Measurements from ENCODE around the gene RNF224.

RNF224 gene

GRCh38 chr9:137275588-137276472, 48.5 kb downstream of the RNF224 start:
- DNase-seq: no peak

DNA sequence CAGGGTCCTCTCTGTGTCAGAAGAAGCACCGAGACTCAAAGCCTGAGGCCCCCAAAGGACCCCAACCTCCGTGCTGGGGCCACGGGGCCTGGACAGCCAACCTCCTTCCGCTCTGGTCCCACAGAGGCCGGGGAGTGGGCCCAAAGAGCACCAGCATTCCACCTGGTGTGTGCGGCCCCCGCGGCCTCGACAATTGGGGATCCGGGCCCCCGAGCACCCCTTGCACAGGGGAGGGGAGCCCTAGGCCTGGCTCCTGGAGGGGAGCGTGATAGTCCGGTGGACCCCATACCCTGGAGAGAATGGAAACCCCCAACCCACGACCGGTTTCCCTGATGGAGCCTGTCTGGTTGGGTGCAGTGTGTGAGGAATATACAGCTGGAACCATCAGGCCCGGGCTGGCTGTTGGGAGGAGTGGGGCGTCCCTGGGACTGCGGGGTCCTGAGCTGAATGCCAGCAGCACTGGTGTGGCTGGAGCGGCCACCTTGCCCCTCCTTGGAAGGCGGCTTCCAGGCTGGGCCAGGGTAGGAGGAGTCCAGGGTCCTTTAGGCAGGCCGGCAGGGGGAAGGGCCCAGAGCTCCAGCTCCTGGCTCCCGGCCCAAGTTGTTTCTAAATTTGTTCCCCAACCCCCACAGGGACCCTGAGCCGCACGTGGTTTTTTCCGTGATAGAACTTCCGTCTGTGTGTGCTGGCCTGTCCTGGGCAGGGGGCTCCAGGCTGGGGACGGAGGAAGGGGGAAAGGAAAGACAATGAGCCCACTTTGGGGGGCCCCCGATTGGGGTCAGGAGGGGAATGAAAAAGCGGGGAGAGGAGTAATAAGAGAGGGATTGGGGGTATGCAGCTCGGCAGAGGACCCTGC, 49.4 kb downstream of the RNF224 start:
- no peak for DNase-seq

DNA sequence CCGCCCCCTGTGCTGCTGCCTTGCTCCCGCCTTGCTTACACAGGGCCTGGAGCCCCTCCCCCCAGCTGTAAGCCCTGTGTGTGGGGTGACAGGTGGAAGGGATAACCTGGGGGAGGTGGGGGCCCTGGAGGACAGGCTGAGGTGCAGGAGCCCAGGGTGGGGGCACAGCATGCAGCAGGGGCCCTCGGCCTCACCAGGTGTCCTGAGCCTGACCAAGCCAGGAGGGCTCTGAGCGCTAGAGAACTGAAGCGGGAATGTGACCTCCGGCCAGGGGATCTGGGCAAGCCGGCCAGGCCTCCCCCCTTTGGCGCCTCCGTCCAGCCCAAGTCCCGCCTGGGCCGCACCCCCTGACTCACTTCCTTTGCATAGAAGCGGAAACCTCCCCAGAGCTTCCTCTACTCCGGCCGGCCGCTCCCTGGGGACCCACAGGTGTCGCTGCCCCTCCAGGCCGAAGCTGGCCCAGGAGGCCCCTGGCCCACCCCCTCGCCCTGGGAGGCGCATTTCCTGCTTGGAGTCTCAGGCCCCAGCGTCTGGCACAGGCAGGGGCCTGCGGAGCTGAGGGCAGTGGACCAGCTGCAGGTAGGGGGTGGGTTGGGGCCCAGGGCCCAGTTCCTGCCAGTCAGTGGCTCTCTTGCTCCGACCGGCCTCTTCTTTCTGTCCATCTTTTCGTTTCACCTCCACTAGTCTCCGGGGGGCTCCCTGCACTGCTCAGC, 50.2 kb downstream of the RNF224 start, which contains the start of gene TOR4A:
Gene TOR4A (plus strand): TSS at position 398 of the 713 bp plus-strand sequence. CDS start 964 bp downstream, outside the sequence.
- no peak for DNase-seq

DNA sequence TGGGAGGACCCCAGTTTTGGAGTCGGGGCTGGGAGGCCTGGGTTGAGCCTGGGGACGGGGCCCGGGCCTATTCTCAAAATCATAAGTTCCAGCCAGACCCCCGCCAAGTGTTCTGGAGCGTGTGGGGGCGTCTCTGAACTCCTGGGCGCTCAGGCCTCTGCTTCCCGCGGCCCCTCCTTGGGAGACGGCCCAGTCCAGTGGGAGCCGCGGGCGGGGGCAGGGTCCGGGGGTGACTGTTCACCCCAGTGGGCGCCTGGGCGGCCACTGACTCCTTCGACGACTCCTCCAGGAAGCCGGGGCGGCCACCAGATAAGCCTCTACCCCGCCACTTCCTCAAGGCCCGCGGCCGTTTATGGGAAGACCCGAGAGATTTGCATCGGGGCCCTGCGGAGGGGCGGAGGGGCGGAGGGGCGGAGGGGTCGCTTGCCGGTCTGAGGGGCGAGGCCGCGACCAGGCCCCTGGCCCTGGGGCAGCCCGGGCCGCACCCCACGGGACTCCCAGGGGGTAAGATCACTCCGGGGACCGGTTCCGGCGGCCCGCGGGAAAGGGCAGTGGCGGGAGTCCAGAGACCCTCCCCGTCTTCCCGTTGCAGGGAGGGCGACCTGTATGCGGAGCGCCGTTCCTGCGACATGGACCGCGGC, 50.9 kb downstream of the RNF224 start:
- no peak for DNase-seq
